GM12801 (cell line): ENCODE results near the gene EPDR1.

Source experiments
- TF ChIP-seq, protein P1 (sequence below): IDR thresholded peaks from one replicate; pipeline ENCODE4 v1.5.1; 2011; ENCODE audit warnings: control low read depth; ENCODE audit not compliant: insufficient read length; ENCODE audit errors: extremely low read depth

EPDR1 gene

DNA sequence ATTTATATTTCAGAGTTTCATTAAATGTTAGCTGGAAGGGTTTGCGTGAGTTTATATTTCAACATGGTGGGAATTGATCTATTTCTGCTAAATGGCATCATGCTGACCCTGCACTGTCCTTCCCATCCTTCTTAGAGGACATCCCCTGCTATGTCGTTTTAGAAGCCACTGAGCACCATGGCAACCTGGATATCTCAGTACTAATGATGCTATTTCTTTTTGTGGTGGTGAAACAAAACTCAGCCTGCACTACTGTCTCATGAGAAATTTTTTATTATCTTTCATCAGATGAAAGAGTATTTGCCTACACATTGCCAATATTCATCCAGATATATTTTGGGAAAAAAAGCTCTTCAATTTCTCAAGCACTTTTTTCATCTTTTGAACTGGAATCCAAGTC lies 12.1 kb downstream of the EPDR1 start:
- TF ChIP-seq, protein P1, sequence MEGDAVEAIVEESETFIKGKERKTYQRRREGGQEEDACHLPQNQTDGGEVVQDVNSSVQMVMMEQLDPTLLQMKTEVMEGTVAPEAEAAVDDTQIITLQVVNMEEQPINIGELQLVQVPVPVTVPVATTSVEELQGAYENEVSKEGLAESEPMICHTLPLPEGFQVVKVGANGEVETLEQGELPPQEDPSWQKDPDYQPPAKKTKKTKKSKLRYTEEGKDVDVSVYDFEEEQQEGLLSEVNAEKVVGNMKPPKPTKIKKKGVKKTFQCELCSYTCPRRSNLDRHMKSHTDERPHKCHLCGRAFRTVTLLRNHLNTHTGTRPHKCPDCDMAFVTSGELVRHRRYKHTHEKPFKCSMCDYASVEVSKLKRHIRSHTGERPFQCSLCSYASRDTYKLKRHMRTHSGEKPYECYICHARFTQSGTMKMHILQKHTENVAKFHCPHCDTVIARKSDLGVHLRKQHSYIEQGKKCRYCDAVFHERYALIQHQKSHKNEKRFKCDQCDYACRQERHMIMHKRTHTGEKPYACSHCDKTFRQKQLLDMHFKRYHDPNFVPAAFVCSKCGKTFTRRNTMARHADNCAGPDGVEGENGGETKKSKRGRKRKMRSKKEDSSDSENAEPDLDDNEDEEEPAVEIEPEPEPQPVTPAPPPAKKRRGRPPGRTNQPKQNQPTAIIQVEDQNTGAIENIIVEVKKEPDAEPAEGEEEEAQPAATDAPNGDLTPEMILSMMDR, result no peak

GRCh38 chr7:37933018-37933566 lies 12.7 kb downstream of the EPDR1 start:
- TF ChIP-seq, protein P1, result no peak

DNA sequence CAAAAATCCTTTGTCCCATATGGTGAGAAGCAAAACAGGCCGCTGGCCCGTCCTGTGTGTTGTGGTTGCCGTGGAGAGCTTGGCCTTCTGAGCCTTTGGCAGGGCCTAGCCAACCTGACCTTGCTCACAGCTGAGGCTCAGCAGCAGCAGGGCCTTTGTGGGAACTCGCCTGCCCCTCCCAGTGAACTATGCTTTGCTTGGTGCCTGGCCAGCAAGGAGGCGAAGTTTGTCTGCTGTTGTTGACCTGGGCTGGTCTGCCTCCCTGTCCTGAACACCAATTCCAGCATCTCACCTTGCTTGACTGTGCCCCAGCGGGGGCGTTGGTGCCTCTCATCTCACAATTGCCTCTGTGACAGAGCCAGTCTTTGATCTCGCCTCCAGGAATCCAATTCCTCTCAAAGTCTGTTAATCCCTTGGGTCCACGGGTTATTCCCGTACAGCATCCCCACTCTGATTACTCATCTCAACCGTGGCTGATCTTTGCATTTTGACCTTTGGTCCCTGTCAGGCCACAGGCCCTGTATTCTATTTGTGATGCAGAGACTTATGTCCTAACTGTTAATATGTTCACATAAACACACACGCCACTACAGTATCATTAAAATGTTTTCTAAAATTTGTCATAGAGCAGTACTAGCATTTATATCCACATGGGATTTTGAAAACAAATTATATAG lies 22.6 kb downstream of the EPDR1 start:
- TF ChIP-seq, protein P1, result no peak

DNA sequence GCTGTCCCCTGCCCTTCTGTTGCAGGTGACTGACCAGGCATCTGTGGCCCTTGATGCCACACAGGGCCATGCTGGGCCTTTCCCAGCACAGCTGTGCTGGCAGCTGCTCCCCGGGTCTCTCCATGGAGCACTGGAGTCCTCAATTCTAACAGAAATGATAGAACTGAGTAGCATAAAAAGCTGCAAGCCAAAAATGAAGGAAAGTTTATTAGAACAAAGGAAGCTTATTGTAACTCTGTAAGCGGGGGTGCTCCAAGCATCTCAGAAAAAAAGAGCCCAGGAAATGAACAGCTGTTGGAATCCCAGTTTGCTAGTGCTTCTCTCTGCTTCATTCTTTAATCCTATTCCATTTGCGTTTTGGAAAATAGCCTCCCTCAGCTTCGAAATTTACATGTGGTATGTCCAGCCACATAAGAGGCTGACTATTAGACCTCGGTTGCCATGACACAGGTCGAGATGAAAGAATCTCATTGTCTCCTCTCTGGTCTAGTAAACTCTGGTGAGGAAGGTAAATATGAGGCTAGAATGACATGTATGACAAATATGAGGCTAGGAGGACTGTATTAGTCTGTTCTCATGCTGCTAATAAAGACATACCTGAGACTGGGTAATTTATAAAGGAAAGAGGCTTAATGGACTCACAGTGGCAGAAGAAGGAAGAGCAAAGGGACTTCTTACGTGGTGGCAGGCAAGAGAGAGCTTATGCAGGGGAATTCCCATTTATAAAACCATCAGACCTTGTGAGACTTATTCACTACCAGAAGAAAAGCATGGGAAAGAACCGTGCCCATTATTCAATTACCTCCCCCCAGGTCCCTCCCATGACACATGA lies 23.7 kb downstream of the EPDR1 start:
- TF ChIP-seq, protein P1, result no peak

GRCh38 chr7:37944737-37945054 lies 24.3 kb downstream of the EPDR1 start:
- TF ChIP-seq, protein P1, result no peak

- TF ChIP-seq, protein P1, result no peak
These were observed 24.9 kb downstream of the EPDR1 start for GRCh38 chr7:37945336-37945735.

DNA sequence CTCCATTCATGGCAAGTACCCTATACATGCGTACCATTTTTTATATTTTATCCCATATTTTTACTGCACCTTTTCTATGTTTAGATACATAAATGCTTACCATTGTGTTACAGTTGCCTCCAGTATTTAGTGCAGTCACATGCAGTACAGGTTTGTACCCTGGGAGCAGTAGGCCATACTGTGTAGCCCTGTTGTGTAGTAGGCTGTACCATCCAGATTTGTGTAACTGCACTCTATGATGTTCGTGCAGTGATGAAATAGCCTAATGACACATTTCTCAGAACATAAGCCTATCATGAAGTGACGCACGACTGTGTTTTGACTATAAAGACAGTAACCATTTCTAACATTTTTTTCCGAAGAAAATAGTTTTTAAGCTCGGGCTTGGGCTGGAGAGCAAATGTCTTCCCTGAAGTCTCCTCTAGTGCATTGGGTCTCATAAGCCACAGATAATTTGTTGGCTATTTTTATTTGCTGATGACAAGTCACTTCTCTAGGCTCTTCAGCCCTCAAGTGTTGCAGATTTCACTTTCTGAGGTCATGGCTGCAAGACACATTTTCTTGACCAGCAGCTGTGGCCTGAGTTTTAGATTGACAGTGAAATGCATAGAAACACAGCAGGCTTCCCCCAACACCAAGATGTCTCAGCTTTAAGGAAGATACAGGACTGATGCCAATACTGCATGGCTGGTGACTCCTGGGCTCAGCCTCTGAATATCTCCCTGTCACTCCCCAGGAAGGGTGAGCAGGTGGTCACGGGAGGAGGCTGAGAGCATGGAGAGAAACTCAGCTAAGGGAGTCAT lies 26.9 kb downstream of the EPDR1 start:
- TF ChIP-seq, protein P1, result no peak
